Activated CD8-positive, alpha-beta memory T cell treated with anti-CD3 and anti-CD28 coated beads for 24 hours (primary cell): ENCODE data around the gene A2ML1.
"Not testable (repeated sequence)": the region's sequence is repeated elsewhere in the genome, so short reads cannot be mapped to it uniquely, and the experiment has no call there.

Source experiments
- DNase-seq: peaks from one replicate; pipeline ENCODE4 v3.0.0-alpha.2; 2020

Gene A2ML1

GRCh38 chr12:8818526-8818925 is 3.9 kb upstream of the A2ML1 start:
- DNase-seq, result no peak

GRCh38 chr12:8819666-8819980 is 2.8 kb upstream of the A2ML1 start:
- no peak for DNase-seq

- not testable (repeated sequence) for DNase-seq
These were observed 1.6 kb upstream of the A2ML1 start for GRCh38 chr12:8820676-8821407.

GRCh38 chr12:8821591-8821990 is 830 bp upstream of the A2ML1 start:
- no peak for DNase-seq

- no peak for DNase-seq
These were observed 1.3 kb downstream of the A2ML1 start for GRCh38 chr12:8823565-8824300.

- DNase-seq, result no peak
These were observed 5.3 kb downstream of the A2ML1 start for GRCh38 chr12:8827551-8828256.

GRCh38 chr12:8828257-8829124 is 6.1 kb downstream of the A2ML1 start:
- no peak for DNase-seq

GRCh38 chr12:8829125-8829518 is 6.7 kb downstream of the A2ML1 start:
- DNase-seq, result no peak

GRCh38 chr12:8829621-8830020 is 7.2 kb downstream of the A2ML1 start:
- no peak for DNase-seq

- no peak for DNase-seq
These were observed 8.7 kb downstream of the A2ML1 start for GRCh38 chr12:8831116-8831515.

- DNase-seq, result no peak
These were observed 10.1 kb downstream of the A2ML1 start for GRCh38 chr12:8832500-8832899.

- no peak for DNase-seq
These were observed 11.8 kb downstream of the A2ML1 start for GRCh38 chr12:8834230-8834629.

GRCh38 chr12:8837291-8837690 is 14.9 kb downstream of the A2ML1 start:
- DNase-seq, result no peak

GRCh38 chr12:8840321-8840720 is 17.9 kb downstream of the A2ML1 start:
- DNase-seq, result no peak

GRCh38 chr12:8840938-8841633 is 18.7 kb downstream of the A2ML1 start:
- DNase-seq, result no peak

GRCh38 chr12:8841778-8842177 is 19.4 kb downstream of the A2ML1 start:
- no peak for DNase-seq

- DNase-seq, result no peak
These were observed 22.2 kb downstream of the A2ML1 start for GRCh38 chr12:8844665-8845064.

GRCh38 chr12:8846305-8846704 is 23.9 kb downstream of the A2ML1 start:
- DNase-seq, result no peak

- no peak for DNase-seq
These were observed 25.0 kb downstream of the A2ML1 start for GRCh38 chr12:8847435-8847834.

- no peak for DNase-seq
These were observed 27.5 kb downstream of the A2ML1 start for GRCh38 chr12:8849876-8850275.

- DNase-seq, result no peak
These were observed 29.7 kb downstream of the A2ML1 start for GRCh38 chr12:8852119-8852518.

GRCh38 chr12:8855891-8856290 is 33.5 kb downstream of the A2ML1 start:
- no peak for DNase-seq
